Measurements from ENCODE around the gene NR2C1. TPM values are rescaled to one million over a fixed set of nuclear protein-coding genes. Genes with fewer than 3 reads are reported as not detected.

Gene NR2C1
- total and polyA plus RNA-seq, 2 donors (not counting 1 experiment from before 2014, with no cell fraction given): 31.2 to 53.9 TPM

DNA sequence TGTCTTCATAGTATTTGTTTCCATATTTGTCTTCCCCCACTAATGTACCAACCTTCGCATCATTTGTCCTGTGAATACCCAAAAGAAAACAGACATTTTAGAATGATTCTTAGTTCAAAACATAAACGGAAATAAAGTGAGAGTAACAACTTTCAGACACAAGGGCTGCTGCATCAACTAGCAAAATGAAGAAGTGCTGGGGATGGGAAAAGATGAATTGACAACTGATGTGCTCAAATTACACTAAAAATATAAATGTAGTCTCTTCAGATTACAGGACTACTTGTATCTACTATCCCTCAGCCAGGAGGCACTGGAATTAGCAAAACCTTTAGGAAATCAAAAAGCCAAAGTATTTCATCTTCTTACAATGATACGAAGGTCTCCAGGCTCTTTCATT, 70.7 kb downstream of the NR2C1 start:
- Histone ChIP-seq H3K36me3 (replicated peaks in 1 of 2; ENCODE audit: control extremely low read depth in 1 of 2, control insufficient read depth in 1 of 2, extremely low read depth in 1 of 2, insufficient read depth in 2 of 2, low read length in 1 of 2) (peaks cover 0 to 10% of the 10 kb centered on the region in 2 experiments), H4K20me1 (ENCODE audit: control insufficient read depth, insufficient read depth, low read length, poor library complexity, severe bottlenecking) (peaks cover 3% of the 10 kb centered on the region), H3K4me1 (ENCODE audit: control insufficient read depth in 2 of 2, insufficient read depth in 2 of 2, low read length in 2 of 2) (peaks cover 15 to 28% of the 10 kb centered on the region in 2 donors), H2AFZ (ENCODE audit: insufficient read depth, low read depth, low read length, poor library complexity, severe bottlenecking) (peak overlapping the region; percentile 87), H3K9me3 (ENCODE audit: control extremely low read depth in 1 of 3, control insufficient read depth in 2 of 3, insufficient read depth in 1 of 3, low read length in 2 of 3) (peaks cover 5 to 9% (median 7%) of the 10 kb centered on the region in 3 donors), H3K27ac (ENCODE audit: low read length in 2 of 2) (peak overlapping the region; percentile 82), H3K4me2 (replicated peaks; ENCODE audit: low read depth, low read length, poor library complexity, severe bottlenecking) (peak overlapping the region; percentile 86), H3K27me3 (replicated peaks in 1 of 4; ENCODE audit: control extremely low read depth in 1 of 4, control insufficient read depth in 3 of 4, insufficient read depth in 4 of 4, low read length in 3 of 4) (no peaks in the 10 kb centered on the region), H3K4me3 (ENCODE audit: control extremely low read depth in 1 of 5, extremely low read depth in 1 of 5, insufficient read depth in 1 of 5, low read depth in 2 of 5, low read length in 4 of 5) (peak overlapping the region; percentile 75 to 98 (median 81)), H3K9ac (ENCODE audit: low read length) (peak overlapping the region; percentile 89), H3K79me2 (ENCODE audit: control insufficient read depth, insufficient read depth, low read length) (peaks cover 60% of the 10 kb centered on the region)
- Mint-ChIP-seq H3K4me1 (peaks cover 42% of the 10 kb centered on the region), H3K27ac (peak overlapping the region; percentile 98), H3K9me3 (ENCODE audit: insufficient read depth) (peaks cover 3% of the 10 kb centered on the region), H3K27me3 (no peaks in the 10 kb centered on the region), H3K4me3 (peak overlapping the region; percentile 98)
- ChIA-PET CTCF (interaction anchor here (1.7 kb wide), 1 partner anchor 71 kb away, joined by 11 read pairs; the partner anchor contains the start of gene NR2C1), POLR2A (no interaction called here)
- intact Hi-C loops (cut with micrococcal nuclease): loop anchor here (1.0 to 10.0 kb wide), 6 partner anchors 71 to 940 kb away; partner anchors contain the start of genes AMDHD1, CCDC38 and NR2C1
- no peak for TF ChIP-seq EZH2 (IDR thresholded peaks at IDR 0.05; ENCODE audit: borderline replicate concordance, insufficient read depth, low read depth, low read length, poor library complexity, severe bottlenecking)
- TF ChIP-seq, protein P1, sequence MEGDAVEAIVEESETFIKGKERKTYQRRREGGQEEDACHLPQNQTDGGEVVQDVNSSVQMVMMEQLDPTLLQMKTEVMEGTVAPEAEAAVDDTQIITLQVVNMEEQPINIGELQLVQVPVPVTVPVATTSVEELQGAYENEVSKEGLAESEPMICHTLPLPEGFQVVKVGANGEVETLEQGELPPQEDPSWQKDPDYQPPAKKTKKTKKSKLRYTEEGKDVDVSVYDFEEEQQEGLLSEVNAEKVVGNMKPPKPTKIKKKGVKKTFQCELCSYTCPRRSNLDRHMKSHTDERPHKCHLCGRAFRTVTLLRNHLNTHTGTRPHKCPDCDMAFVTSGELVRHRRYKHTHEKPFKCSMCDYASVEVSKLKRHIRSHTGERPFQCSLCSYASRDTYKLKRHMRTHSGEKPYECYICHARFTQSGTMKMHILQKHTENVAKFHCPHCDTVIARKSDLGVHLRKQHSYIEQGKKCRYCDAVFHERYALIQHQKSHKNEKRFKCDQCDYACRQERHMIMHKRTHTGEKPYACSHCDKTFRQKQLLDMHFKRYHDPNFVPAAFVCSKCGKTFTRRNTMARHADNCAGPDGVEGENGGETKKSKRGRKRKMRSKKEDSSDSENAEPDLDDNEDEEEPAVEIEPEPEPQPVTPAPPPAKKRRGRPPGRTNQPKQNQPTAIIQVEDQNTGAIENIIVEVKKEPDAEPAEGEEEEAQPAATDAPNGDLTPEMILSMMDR (IDR thresholded peaks at IDR 0.05): no peak
- DNase-seq (no peak), ATAC-seq (ENCODE audit: low read depth) (no peak)
- no CpG with 5 or more reads among the region's 3 CpGs for WGBS (ENCODE audit: insufficient coverage)

DNA sequence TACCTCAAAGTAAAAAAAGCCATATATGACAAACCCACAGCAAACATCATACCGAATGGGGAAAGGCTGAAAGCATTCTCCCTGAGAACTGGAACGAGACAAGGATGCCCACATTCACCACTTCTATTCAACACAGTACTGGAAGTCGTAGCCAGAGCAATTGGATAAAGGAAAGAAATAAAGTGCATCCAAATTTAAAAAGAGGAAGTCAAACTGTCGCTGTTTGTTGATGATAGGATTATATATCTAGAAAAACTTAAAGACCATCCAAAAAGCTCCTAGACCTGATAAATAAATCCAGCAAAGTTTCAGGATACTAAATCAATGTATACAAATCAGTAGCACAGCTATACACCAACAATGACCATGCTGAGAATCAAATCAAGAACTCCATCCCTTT, 75.1 kb downstream of the NR2C1 start:
- H3K79me2 ChIP-seq (ENCODE audit: control insufficient read depth, insufficient read depth, low read length): peaks cover 79% of the 10 kb centered on the region
- TF ChIP-seq EZH2 (IDR thresholded peaks at IDR 0.05; ENCODE audit: borderline replicate concordance, insufficient read depth, low read depth, low read length, poor library complexity, severe bottlenecking): no peak
- TF ChIP-seq, protein P1 (IDR thresholded peaks at IDR 0.05): no peak
- CTCF ChIA-PET: no interaction called here
- Mint-ChIP-seq H3K27ac (peak overlapping the region; percentile 1), H3K4me3 (peak overlapping the region; percentile 16), H3K27me3 (no peaks in the 10 kb centered on the region), H3K4me1 (peaks cover 38% of the 10 kb centered on the region), H3K9me3 (ENCODE audit: insufficient read depth) (no peaks in the 10 kb centered on the region)
- DNase-seq: no peak
- no peaks in the 10 kb centered on the region for H3K27me3 ChIP-seq (replicated peaks in 1 of 4; ENCODE audit: control extremely low read depth in 1 of 4, control insufficient read depth in 3 of 4, insufficient read depth in 4 of 4, low read length in 3 of 4)
- no peak overlapping the region for H3K4me3 ChIP-seq (ENCODE audit: control extremely low read depth in 1 of 5, extremely low read depth in 1 of 5, insufficient read depth in 1 of 5, low read depth in 2 of 5, low read length in 4 of 5)
- peaks cover 10 to 24% of the 10 kb centered on the region in 2 donors for H3K4me1 ChIP-seq (ENCODE audit: control insufficient read depth in 2 of 2, insufficient read depth in 2 of 2, low read length in 2 of 2)
- H3K4me2 ChIP-seq (replicated peaks; ENCODE audit: low read depth, low read length, poor library complexity, severe bottlenecking): peak overlapping the region; percentile 3
- no peak overlapping the region for H3K27ac ChIP-seq (ENCODE audit: low read length in 2 of 2)
- intact Hi-C loops (cut with micrococcal nuclease): no loop called here
- H2AFZ ChIP-seq (ENCODE audit: insufficient read depth, low read depth, low read length, poor library complexity, severe bottlenecking): no peak overlapping the region
- no peak overlapping the region for H3K9ac ChIP-seq (ENCODE audit: low read length)
- H3K36me3 ChIP-seq (replicated peaks in 1 of 2; ENCODE audit: control extremely low read depth in 1 of 2, control insufficient read depth in 1 of 2, extremely low read depth in 1 of 2, insufficient read depth in 2 of 2, low read length in 1 of 2): peaks cover 0 to 26% of the 10 kb centered on the region in 2 experiments
- no CpG with 5 or more reads among the region's 4 CpGs for WGBS (ENCODE audit: insufficient coverage)
- POLR2A ChIA-PET: no interaction called here
- no peaks in the 10 kb centered on the region for H3K9me3 ChIP-seq (ENCODE audit: control extremely low read depth in 1 of 3, control insufficient read depth in 2 of 3, insufficient read depth in 1 of 3, low read length in 2 of 3)
- no peak for ATAC-seq (ENCODE audit: low read depth)
- H4K20me1 ChIP-seq (ENCODE audit: control insufficient read depth, insufficient read depth, low read length, poor library complexity, severe bottlenecking): peaks cover 20% of the 10 kb centered on the region
